ENCODE measurements around the gene WDR74.
A peak's percentile ranks its signal among the peaks of the same experiment; 100 is the strongest.

Gene WDR74

GRCh38 chr11:62850911-62851806 is 11.8 kb upstream of the WDR74 start:
- H3K4me3 ChIP-seq (replicated peaks; ENCODE audit: insufficient read depth, low read length), result no peak overlapping the region
- no peaks in the 10 kb centered on the region for H3K27me3 ChIP-seq (ENCODE audit: insufficient read depth, poor library complexity, severe bottlenecking)
- 0 out of 2 replicates have a peak overlapping the region, but pooled peaks have one; percentile 21 for H3K27ac ChIP-seq (replicated peaks)
- DNase-seq (ENCODE audit: low read depth in 1 of 2, low spot score in 1 of 2), result peak; percentile 52 to 62
- TF ChIP-seq POLR2AphosphoS5 (IDR thresholded peaks at IDR 0.05; ENCODE audit: low read depth) (peak; percentile 94), REST (IDR thresholded peaks at IDR 0.05; ENCODE audit: insufficient replicate concordance, low read depth) (no peak), GABPA (IDR thresholded peaks at IDR 0.05; ENCODE audit: low read depth) (no peak), CTCF (IDR thresholded peaks at IDR 0.05; ENCODE audit: insufficient read depth, low read length) (no peak), SPI1 (IDR thresholded peaks at IDR 0.05; ENCODE audit: borderline replicate concordance, low read depth) (no peak)

GRCh38 chr11:62847767-62848314 is 8.5 kb upstream of the WDR74 start:
- no peak for DNase-seq (ENCODE audit: low read depth in 1 of 2, low spot score in 1 of 2)
- Histone ChIP-seq H3K27me3 (ENCODE audit: insufficient read depth, poor library complexity, severe bottlenecking) (no peaks in the 10 kb centered on the region), H3K27ac (replicated peaks) (no peak overlapping the region), H3K4me3 (replicated peaks; ENCODE audit: insufficient read depth, low read length) (no peak overlapping the region)
- TF ChIP-seq REST (IDR thresholded peaks at IDR 0.05; ENCODE audit: insufficient replicate concordance, low read depth) (no peak), POLR2AphosphoS5 (IDR thresholded peaks at IDR 0.05; ENCODE audit: low read depth) (no peak), CTCF (IDR thresholded peaks at IDR 0.05; ENCODE audit: insufficient read depth, low read length) (no peak), GABPA (IDR thresholded peaks at IDR 0.05; ENCODE audit: low read depth) (no peak), SPI1 (IDR thresholded peaks at IDR 0.05; ENCODE audit: borderline replicate concordance, low read depth) (no peak)

GRCh38 chr11:62846177-62846576 is 6.8 kb upstream of the WDR74 start:
- no peak overlapping the region for H3K27ac ChIP-seq (replicated peaks)
- H3K27me3 ChIP-seq (ENCODE audit: insufficient read depth, poor library complexity, severe bottlenecking), result no peaks in the 10 kb centered on the region
- no peak for TF ChIP-seq GABPA (IDR thresholded peaks at IDR 0.05; ENCODE audit: low read depth)
- no peak for TF ChIP-seq SPI1 (IDR thresholded peaks at IDR 0.05; ENCODE audit: borderline replicate concordance, low read depth)
- no peak for TF ChIP-seq REST (IDR thresholded peaks at IDR 0.05; ENCODE audit: insufficient replicate concordance, low read depth)
- TF ChIP-seq POLR2AphosphoS5 (IDR thresholded peaks at IDR 0.05; ENCODE audit: low read depth), result no peak
- no peak for TF ChIP-seq CTCF (IDR thresholded peaks at IDR 0.05; ENCODE audit: insufficient read depth, low read length)
- H3K4me3 ChIP-seq (replicated peaks; ENCODE audit: insufficient read depth, low read length), result no peak overlapping the region
- DNase-seq (ENCODE audit: low read depth in 1 of 2, low spot score in 1 of 2), result no peak
